EH (cell line): Measurements from ENCODE around the gene ZFX.

ENCODE experiments used
- DNase-seq: peaks from one replicate; pipeline ENCODE4 v3.0.0-alpha.2; 2015; ENCODE audit warnings: low read depth

ZFX gene

DNA sequence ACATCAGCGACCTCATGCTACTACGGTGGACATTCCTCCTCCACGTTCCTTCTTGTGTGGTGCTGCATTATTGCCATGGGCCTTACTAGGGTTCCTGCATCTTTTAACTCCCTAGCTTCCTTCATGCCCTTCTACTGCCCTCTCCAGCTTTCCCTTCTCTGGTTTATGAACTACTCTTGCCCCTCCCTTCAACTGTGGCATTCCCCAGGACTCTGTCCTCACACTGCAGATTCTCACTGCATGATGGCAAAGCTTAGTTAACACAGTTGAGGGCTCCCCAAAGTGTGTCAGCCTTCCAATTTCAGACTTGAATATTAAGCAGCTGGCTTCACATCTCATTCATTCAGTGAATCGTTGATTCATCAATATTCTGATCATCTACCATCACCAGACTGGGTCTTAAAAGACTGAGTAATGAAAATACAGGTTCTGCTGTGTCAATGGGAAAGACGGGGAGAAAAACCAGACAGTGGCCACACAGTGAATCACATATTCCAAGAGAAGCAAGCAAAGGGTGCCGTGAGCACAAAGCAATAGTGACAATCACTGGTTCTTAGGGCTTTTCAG, 53.0 kb downstream of the ZFX start:
- no peak for DNase-seq

DNA sequence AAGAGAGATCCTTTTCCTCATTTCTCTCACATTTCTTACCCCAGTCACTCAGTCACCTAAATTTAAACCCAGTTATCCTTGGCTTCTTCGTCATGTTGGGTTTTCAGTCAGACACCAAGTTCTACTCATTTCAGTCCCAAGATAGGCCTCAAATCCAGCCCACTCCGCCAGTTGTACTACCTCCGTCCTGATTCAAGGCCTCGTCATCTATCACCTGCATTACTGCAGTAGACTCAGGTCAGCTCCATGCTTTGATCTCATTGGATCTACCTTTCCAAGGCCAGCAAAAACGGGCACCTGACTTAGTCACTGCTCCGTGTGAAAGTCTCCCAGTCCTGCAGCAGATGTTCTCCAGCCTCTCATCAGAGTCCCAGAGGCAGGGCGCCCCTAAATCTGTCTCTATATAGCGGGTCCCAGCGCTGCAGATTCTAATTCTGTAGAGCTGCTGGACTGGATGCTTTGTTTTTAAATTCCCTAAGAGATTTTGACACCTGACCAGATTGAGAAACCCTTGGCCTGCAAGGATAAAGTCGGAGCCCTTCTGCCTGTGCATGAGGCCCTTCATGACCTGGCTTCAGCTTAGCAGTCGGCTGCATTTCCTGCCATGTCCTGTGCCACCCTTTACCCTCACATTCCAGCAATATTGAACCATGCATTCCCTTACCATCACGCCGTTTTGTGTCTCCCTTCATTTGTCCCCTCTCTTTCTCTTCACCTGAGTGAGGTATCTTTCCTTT, 53.7 kb downstream of the ZFX start:
- no peak for DNase-seq

DNA sequence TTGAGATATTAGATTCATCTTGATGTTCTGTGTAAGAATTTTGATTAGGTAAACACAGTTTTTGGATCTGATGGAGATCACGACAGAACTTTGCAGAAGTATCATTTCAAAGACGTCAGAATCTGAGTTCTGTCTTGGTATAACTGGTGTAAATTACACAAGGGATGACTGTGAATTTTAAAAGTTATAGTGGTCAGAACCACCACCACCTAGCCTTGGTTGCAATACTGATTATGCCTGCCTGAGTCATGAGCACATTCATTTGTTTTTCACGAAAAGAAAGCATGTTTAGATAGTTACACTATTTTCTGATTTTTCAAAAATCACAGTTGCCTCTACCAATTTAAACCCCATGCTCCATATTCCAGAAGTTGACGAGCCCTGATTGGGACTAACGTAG, 54.8 kb downstream of the ZFX start:
- DNase-seq, result no peak

DNA sequence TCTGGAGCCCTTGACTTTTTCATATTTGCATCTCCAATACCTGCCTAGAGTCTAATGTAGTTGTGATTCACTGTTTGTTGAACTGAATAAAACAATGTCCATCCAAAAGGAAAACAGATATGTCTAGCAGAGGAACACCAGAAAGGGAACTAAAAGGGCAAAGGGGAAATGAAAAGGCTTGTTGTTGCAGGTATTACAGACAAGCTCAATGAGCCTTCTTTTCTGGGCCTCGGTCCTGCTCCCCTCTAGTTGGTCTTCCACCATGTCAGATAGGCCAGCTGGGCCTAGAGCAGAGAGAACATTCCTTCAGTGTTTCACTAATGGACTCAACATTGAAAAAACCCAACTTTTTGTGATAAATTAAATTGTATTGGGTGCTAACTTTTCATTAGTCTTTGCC, 55.4 kb downstream of the ZFX start:
- DNase-seq, result no peak

DNA sequence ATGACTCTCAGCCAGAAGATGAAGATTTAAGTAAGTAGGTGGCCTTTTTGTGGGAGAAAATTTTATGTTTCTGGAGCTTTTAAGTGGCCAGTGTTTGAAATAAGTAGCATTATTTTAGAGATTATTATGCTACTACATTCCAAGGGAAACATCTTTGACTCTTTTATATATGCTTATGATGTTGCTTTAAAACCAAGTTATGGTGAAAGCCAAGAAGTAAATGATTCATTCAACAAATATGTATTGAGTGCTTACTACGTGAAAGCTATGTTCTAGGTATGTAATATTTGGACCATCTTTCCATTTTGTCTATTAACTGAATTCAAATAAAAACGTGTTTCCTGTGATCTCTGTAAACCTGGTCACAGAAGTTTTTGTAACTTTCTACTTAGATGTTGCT, 58.3 kb downstream of the ZFX start:
- DNase-seq, result peak; percentile 54

DNA sequence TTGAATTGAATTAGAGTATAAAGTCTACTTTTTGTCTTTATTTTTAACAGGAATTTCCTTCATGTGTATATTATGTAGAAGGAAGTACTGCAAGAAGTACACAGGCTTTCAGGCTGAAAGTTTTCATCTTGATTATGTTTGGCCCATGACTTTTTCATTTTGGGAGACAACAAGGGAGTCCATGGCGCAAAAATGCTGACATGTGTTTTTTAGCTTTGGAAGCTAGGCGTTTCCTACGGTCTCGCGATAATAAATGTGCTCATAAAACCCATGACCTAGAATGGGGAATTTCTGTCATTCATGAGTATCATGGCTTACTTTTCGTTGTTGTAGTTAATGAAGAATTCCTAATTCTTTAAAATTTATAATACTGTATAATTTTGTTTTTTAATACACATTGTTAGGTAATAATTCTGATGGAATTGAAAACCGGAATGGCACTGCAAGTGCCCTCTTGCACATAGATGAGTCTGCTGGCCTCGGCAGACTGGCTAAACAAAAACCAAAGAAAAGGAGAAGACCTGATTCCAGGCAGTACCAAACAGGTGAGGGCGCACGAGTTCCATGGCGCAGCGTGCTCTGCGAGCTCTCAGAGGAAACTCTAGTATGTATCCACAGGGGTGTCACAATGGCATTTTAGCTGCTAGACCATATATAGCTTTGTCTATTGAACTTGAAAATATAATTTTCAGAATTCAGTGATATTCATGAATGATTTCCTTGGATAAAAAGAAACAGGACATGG, 59.1 kb downstream of the ZFX start:
- DNase-seq, result no peak

DNA sequence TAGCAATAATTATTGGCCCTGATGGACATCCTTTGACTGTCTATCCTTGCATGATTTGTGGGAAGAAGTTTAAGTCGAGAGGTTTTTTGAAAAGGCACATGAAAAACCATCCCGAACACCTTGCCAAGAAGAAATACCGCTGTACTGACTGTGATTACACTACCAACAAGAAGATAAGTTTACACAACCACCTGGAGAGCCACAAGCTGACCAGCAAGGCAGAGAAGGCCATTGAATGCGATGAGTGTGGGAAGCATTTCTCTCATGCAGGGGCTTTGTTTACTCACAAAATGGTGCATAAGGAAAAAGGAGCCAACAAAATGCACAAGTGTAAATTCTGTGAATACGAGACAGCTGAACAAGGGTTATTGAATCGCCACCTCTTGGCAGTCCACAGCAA, 60.7 kb downstream of the ZFX start:
- DNase-seq, result no peak

DNA sequence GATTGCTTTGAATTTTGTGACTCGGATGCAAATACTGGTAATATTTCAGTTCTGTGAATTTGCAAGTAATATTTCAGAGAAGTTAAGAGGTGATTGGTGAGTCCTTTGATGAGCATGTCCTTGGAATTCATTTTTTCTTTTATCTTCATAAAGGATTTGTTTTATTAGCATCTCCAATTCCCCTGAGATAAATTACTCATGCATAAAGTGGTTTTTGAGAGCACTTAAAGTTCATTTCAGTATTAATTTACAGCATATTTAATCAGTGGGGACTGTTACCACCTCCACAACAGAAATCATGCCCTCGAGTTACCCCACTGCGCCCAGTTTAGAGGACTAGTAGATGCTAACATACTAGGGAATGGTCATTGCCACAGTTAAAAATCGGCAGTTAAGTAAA, 65.0 kb downstream of the ZFX start:
- no peak for DNase-seq

DNA sequence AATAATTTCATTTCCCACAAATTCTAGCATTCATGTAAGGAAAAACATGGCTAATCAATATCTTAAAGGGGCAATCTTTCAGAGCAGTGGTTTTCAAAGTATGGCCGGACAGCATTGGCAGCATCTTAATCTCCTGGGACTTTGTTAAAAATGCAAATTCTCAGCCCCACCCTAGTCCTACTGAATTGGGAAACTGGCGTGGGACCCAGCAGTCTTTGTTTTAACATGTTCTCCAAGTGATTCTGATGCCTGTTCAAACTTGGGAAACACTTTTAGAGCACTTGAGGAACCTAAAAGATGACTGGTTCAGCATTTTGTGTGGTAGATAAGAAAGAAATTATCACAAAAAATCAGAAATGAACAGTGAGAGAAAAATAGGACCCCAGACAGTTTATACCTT, 65.7 kb downstream of the ZFX start:
- DNase-seq, result no peak

DNA sequence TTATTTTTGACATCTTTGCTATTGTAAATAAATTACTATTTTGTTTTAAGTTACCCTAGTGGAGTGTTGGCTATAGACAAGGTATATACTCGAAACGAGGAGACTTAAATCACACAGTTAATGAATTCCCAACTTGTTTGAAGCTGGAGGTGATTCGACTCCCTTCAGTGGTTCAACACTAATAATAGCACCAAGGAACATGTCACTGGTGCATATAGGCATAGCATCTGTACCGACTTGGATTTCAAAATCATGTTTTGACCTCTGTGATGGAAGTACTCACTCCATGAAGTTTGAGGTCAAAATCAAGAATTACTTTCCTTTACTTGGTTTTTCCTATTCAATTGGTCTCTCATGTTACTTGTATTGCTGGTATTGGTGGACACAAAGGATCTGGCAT, 66.5 kb downstream of the ZFX start:
- DNase-seq, result no peak

DNA sequence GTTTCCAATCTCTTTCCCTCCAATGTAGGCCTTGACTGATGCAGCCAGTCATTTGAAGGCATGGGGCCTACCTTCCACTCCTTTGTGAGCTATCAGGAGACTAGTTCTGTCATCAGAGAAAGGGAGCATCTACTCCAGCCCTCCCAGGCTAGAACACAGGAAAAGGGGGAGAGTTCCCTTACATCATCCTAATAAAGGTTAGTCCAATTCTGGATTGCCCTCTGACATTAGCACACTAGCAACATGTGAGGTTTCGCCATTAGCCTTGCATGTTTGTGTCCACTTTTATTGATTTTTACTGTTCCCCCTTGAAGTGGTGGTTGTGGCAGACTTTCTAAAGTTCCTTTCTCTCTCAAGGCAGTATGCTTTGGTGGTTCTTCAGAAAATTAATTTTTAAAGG, 67.3 kb downstream of the ZFX start:
- DNase-seq, result no peak

DNA sequence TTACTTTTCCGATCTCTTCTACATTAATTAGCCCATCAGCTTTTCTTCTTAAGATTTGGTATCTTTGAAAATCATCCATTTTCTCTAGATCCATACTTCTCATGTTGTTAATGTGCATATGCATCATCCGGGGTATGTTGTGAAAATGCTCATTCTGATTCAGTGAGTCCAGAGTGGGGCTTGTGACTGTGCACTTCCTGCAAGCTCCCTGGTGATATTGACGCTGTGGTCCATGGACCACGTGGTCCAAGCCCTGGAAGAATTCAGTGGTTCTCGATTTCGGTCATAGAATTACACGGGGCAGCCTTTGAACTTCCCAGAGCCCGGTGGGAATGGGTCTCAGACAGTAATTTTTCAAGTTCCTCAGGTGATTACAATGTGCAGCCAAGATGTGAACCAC, 69.8 kb downstream of the ZFX start:
- no peak for DNase-seq

DNA sequence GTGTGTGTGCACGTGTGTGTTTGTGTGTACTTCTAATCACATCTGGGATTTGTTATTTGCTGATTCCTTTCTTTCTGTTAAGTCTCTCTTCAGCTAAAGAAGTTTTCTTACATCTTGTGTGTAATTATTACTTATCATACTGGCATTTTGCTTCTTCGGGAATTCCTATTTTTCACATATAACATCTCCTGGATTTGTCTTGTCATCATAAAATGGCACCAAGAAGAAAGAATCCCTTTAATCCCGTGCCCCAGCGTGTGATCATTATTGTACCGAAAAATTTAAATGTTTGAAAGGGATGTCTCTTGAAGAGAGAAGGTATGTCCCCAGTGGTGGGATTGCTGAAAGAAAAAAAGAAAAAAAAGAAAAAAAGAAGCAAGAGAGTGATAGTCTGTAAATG, 72.3 kb downstream of the ZFX start:
- no peak for DNase-seq

DNA sequence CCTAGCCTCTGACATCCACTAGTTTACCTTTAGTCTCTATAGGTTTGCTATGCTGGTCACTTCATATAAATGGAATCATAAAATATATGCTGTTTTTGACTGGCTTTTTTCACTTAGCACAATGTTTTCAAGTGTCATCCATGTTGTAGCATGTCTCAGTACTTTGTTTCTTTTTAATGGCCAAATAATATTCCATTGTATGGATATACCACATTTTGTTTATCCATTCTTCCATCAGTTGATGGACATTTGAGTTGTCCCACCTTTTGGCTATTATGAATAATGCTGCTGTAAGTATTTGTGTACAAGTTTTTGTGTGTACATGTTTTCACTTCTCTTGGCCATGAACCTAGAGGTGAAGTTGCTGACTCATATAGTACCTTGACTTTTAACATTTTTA, 75.7 kb downstream of the ZFX start:
- DNase-seq, result no peak

DNA sequence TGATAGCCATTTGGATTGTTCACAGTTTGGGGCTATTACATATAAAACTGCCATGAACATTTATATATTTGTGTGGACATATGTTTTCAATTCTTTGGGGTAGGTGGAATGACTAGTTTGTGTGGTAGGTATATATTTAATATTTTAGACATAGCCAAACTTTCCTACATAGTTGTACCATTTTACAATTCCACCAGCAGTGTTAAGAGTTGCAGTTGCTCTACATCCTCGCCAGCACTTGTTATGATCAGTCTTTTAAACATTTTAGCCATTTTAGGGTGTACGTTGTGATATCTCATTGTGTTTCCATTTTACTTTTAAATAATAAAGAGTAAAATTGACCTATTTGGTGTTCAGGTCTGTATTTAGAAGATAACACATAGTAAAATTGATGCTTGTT, 76.6 kb downstream of the ZFX start:
- DNase-seq, result no peak

DNA sequence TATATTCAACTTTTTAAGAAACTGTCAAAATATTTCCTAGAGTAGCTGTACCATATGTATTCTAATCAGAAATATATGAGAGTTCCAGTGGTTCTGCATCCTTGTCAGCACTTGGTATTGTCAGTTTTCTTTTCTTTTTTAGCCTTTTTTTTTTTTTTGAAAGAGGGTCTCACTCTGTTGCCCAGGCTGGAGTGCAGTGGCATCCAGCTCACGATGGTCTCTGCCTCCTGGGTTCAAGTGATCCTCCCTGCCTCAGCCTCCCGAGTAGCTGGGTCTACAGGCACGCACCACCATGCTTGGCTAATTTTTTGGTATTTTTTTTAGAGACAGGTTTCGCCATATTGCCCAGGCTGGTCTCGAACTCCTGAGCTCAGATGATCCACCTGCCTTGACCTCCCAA, 79.1 kb downstream of the ZFX start:
- no peak for DNase-seq

DNA sequence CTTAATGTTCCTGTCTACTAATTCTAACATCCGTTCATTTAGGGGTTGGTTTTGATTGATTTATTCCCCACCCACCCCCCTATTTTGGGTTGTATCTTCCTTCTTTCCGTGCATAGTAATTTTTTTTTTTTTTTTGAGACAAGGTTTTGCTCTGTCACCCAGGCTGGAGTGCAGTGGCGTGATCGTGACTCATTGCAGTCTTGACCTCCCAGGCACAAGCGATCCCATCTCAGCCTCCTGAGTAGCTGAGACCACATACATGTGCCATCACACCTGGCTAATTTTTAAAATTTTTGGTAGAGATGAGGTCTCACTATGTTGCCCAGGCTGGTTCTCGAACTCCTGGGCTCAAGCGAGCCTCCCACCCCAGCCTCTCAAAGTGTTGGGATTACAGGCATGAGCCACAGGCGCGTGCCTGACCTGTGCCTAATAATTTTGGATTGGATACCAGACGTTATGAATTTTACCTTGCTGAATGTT, 79.9 kb downstream of the ZFX start:
- DNase-seq, result no peak

DNA sequence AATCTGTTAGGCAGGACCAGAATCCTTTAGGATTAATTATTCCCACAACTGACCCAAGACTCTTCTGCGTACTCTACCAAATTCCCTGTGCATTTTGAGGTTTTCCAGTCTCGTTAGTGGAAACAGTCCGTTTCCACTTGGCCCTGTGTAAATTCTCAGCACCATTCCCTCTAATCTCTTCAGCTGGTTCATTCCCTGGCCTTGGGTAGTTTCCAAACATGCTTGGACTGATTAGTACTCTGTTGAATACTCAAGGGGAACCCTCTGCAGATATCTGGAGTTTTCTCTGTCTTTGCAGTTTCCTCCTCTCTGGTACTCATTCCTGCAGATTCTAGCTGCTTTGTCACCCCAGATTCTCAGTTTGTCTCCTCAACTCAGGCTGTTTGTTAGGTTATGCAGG, 80.4 kb downstream of the ZFX start:
- DNase-seq, result peak; percentile 9

DNA sequence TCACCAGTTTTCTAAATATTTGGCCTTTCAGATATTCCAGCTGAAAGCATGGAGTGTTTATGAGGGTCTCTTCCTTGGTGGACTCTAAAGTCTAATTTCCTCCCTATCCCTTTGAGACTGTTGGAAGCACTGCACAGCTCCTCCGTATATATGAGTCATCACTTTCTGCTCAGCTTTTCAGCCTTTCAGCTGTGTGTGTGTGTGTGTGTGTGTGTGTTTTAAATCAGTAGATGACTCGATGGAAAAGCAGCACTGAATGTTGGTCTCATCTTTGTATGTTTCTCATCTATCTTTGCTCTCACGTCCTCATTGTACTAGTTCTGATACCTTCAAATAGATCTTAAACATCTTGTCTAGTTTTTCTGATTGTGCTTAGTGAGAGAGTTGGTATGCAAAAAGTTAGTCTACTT, 81.6 kb downstream of the ZFX start:
- DNase-seq, result peak; percentile 81

DNA sequence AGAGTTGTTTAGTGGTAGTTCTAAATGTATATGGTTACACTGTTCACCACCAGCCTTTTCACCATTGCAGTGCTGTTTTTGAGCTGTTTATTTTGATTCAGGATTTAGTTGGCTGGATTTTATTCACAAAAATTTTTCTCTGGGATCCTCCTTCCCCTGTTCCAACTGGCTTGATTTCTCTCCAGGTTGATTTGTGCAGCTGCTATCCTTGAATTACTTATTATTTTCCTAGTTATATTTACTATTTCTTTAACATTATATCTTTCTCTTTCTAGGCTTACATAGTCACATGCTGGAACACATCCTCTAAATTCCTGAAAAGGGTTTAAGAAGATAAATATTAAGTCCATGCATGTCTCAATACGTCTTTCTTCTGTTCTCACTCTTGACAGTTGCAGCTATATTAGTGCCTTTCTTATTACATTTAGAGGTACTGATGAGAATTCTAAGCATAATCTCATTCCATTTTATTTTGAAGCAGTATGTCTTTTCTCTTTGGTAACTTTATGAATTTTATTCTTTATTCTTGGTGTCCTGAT, 82.2 kb downstream of the ZFX start:
- no peak for DNase-seq

DNA sequence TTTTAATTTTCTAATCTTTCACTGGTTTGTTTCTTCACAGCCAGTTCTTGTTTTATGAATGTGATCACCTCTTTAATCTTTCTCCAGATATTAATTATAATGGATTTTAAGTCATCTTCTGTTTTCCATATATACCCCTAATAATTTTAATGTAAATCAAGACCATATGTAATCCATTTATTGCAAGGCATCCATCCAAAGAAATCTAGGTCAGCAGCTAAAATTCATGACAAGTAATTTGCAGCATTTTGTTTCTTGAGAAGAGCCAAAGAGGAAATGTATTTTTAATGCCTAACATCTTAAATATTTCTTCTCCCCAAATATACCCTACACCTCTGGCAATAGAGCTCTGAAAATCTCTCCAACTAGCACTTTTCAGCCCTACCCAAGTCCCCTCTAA, 83.3 kb downstream of the ZFX start:
- DNase-seq, result no peak

DNA sequence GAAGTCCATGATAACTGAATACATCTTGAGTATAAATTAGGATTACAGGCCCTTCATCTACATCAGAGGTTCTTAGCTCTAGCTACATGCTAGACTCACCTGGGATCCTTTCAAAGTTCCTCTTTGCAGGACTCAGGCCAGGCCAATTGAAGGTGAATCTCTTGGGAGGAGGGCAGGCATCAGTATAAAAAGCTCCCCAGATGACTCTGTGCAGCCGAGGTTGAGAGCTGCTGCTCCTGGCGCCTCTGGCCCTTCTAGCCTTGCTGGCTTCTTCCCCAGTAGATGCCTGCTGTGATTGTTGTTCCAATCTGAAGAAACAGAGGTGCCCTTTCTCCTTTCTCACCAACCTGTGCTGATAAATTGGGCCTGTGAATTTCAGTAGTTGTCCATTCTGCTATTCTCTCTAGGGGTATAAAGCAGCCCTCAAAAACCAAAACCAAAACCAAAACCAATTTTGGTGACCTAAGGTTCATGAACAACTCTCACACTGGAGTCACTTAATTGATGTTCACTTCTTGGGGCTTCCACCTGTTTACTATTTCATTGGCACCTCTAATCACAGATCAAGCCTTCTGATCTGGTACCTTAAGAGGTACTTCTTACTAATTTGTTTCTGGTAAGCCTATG, 85.7 kb downstream of the ZFX start:
- DNase-seq, result no peak
